ENCODE data around the gene FHOD3. TPM values are rescaled to one million over a fixed set of nuclear protein-coding genes. Genes with fewer than 3 reads are reported as not detected.

The FHOD3 gene
- total and polyA plus RNA-seq, 9 of the 15 experiments (the other 6 are each of a cell fraction or from before 2014, with no cell fraction given): 0.11 TPM; not detected in 8

- TF ChIP-seq E2F6 (IDR thresholded peaks at IDR 0.05; ENCODE audit: borderline replicate concordance in 1 of 2, extremely low read depth in 1 of 2, insufficient read depth in 1 of 2, insufficient read length in 1 of 2, low read depth in 1 of 2, low read length in 1 of 2, poor library complexity in 1 of 2, severe bottlenecking in 1 of 2) (no peak), CSDE1 (IDR thresholded peaks at IDR 0.05) (no peak)
Observed at GRCh38 chr18:36627637-36628036, 330.1 kb downstream of the FHOD3 start (continued).

GRCh38 chr18:36628435-36629137 is 331.1 kb downstream of the FHOD3 start:
- 0% methylated on average over 2 of the region's 2 CpGs for WGBS (ENCODE audit: insufficient coverage, low coverage, missing lambda C conversion rate)

More at GRCh38 chr18:36628435-36629137, 331.1 kb downstream of the FHOD3 start:
- POLR2A ChIA-PET: no interaction called here
- Histone ChIP-seq H3K79me2 (ENCODE audit: control insufficient read depth, insufficient read depth, low read length) (no peaks in the 10 kb centered on the region), H4K20me1 (replicated peaks; ENCODE audit: control insufficient read depth, insufficient read depth, low read length) (no peaks in the 10 kb centered on the region), H3K36me3 (ENCODE audit: control insufficient read depth, insufficient read depth, low read length) (no peaks in the 10 kb centered on the region), H3K9me3 (replicated peaks; ENCODE audit: control insufficient read depth, insufficient read depth, low read depth, low read length) (no peaks in the 10 kb centered on the region), H3K4me3 (no peak overlapping the region), H3K27ac (ENCODE audit: extremely low read depth, low read depth, low read length) (no peak overlapping the region), H3K4me1 (replicated peaks in 1 of 2; ENCODE audit: control insufficient read depth in 2 of 2, insufficient read depth in 2 of 2, low read length in 2 of 2) (no peaks in the 10 kb centered on the region), H3K9me1 (ENCODE audit: control insufficient read depth, insufficient read depth, low read length) (no peaks in the 10 kb centered on the region), H2AFZ (ENCODE audit: low read depth, low read length) (no peak overlapping the region), H3K27me3 (ENCODE audit: control insufficient read depth in 2 of 2, insufficient read depth in 2 of 2, low read length in 2 of 2) (peaks cover 0 to 7% of the 10 kb centered on the region in 2 experiments; a peak in 2 of 5 replicates), H3K4me2 (ENCODE audit: insufficient read depth, low read length) (no peak overlapping the region), H3K9ac (ENCODE audit: insufficient read depth in 1 of 2, low read depth in 2 of 2, low read length in 2 of 2) (no peak overlapping the region)
- intact Hi-C loops (cut with micrococcal nuclease) (no loop called here), in situ Hi-C loops (cut with MboI) (no loop called here)
- no TSS peak for BruUV-seq (replicated peaks)
- no peak for FAIRE-seq
- no peak for TF ChIP-seq ZNF589 (CRISPR knock-in tag; IDR thresholded peaks at IDR 0.05; ENCODE audit: low read depth)
- TF ChIP-seq ZFP1 (CRISPR knock-in tag; IDR thresholded peaks at IDR 0.05): no peak
- no peak for TF ChIP-seq RNF2 (IDR thresholded peaks at IDR 0.05)
- CTCF ChIA-PET (ENCODE audit: low intra/inter-chr PET ratio): no interaction called here
- no peak for DNase-seq (ENCODE audit: extremely low read depth in 1 of 4, low spot score in 3 of 4)
- ATAC-seq: no peak

Data from K562 (cell line).